DND-41 (cell line): Measurements from ENCODE around the gene CUBN.

ENCODE experiments used
- ATAC-seq: fragments of 200-7000 bp; cut with Tn5 transposase; 3 replicates; pipeline ENCODE4 v1.9.1; 2021; ENCODE audit warnings: low read depth; ENCODE audit not compliant: insufficient read depth
- DNase-seq: peaks from one replicate; pipeline ENCODE4 v3.0.0-alpha.2; 2020
- H2AFZ ChIP-seq: 2 replicates; pipeline ENCODE4 v1.6.0; 2012; ENCODE audit warnings: low read depth, low read length
- H3K27ac ChIP-seq: 2 replicates; pipeline ENCODE4 v1.5.1; 2012; ENCODE audit warnings: low read length, inconsistent platforms
- H3K27me3 ChIP-seq: fragments of 200-600 bp; sonication (generic); 2 replicates; pipeline ENCODE4 v1.6.0; 2012; ENCODE audit warnings: low read length, mild to moderate bottlenecking, inconsistent platforms; ENCODE audit not compliant: insufficient read depth, poor library complexity
- H3K36me3 ChIP-seq: 2 replicates; pipeline ENCODE4 v1.5.1; 2012; ENCODE audit warnings: low read length, inconsistent platforms; ENCODE audit not compliant: insufficient read depth
- H3K4me1 ChIP-seq: 2 replicates; pipeline ENCODE4 v1.5.1; 2012; ENCODE audit warnings: mild to moderate bottlenecking, low read length; ENCODE audit not compliant: insufficient read depth
- H3K4me2 ChIP-seq: 2 replicates; pipeline ENCODE4 v1.6.0; 2012; ENCODE audit warnings: mild to moderate bottlenecking, moderate library complexity, low read length, inconsistent platforms; ENCODE audit not compliant: insufficient read depth
- H3K4me3 ChIP-seq, 2 experiments: fragments of 200-600 bp in 1 of 2; shearing (Covaris generic) in 1 of 2; 2 replicates each; pipeline ENCODE4 v1.5.1; 2012 to 2016; ENCODE audit warnings: inconsistent platforms in 2 of 2, low read length in 2 of 2, mild to moderate bottlenecking in 2 of 2, low read depth in 1 of 2, moderate library complexity in 1 of 2
- H3K79me2 ChIP-seq: 2 replicates; pipeline ENCODE4 v1.6.0; 2012; ENCODE audit warnings: low read length, inconsistent platforms; ENCODE audit not compliant: insufficient read depth
- H3K9ac ChIP-seq: 2 replicates; pipeline ENCODE4 v1.6.0; 2012; ENCODE audit warnings: low read depth, mild to moderate bottlenecking, inconsistent platforms, low read length, moderate library complexity
- H3K9me3 ChIP-seq: 2 replicates; pipeline ENCODE4 v1.5.1; 2012; ENCODE audit warnings: low read length, moderate library complexity, mild to moderate bottlenecking, inconsistent platforms; ENCODE audit not compliant: insufficient read depth, severe bottlenecking
- H4K20me1 ChIP-seq: 2 replicates; pipeline ENCODE4 v1.6.0; 2012; ENCODE audit warnings: low read length; ENCODE audit not compliant: insufficient read depth
- EZH2 ChIP-seq: IDR thresholded peaks from 3 replicates; pipeline ENCODE4 v1.6.1; 2012; ENCODE audit warnings: borderline replicate concordance, low read depth, mild to moderate bottlenecking, moderate library complexity, low read length, inconsistent platforms; ENCODE audit not compliant: severe bottlenecking
- TF ChIP-seq, protein P1 (sequence below): IDR thresholded peaks from 2 replicates; pipeline ENCODE4 v1.5.1; 2012; ENCODE audit warnings: borderline replicate concordance, low read length, moderate library complexity, mild to moderate bottlenecking; ENCODE audit not compliant: poor library complexity, severe bottlenecking; ENCODE audit errors: extremely low read depth

The CUBN gene

DNA sequence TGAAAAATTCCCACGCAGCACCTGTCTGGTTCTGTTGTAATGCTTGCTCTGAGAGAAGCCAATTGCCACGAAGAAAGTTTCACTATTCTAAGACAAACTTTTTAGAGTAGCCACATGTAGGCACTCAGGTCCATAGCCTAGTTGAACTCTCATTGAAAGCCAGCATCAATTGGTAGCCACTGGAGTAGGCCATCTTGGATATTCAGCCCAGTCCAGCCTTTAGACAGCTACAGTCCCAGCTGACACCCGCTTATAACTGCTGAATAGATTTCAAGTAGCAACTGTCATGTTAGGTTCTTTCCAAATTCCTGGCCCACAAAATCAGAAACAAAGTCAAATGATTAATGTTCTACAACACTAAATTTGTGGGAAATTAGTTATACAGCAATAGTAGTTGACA lies 31.6 kb downstream of the CUBN start:
- Histone ChIP-seq H3K4me2 (no peak overlapping the region), H3K79me2 (no peaks in the 10 kb centered on the region), H3K9ac (no peak overlapping the region), H4K20me1 (no peaks in the 10 kb centered on the region), H3K9me3 (no peaks in the 10 kb centered on the region), H3K4me1 (no peaks in the 10 kb centered on the region), H3K27ac (no peak overlapping the region), H2AFZ (no peak overlapping the region), H3K27me3 (no peaks in the 10 kb centered on the region), H3K36me3 (no peaks in the 10 kb centered on the region), H3K4me3 (no peak overlapping the region)
- no peak for TF ChIP-seq EZH2
- TF ChIP-seq, protein P1, sequence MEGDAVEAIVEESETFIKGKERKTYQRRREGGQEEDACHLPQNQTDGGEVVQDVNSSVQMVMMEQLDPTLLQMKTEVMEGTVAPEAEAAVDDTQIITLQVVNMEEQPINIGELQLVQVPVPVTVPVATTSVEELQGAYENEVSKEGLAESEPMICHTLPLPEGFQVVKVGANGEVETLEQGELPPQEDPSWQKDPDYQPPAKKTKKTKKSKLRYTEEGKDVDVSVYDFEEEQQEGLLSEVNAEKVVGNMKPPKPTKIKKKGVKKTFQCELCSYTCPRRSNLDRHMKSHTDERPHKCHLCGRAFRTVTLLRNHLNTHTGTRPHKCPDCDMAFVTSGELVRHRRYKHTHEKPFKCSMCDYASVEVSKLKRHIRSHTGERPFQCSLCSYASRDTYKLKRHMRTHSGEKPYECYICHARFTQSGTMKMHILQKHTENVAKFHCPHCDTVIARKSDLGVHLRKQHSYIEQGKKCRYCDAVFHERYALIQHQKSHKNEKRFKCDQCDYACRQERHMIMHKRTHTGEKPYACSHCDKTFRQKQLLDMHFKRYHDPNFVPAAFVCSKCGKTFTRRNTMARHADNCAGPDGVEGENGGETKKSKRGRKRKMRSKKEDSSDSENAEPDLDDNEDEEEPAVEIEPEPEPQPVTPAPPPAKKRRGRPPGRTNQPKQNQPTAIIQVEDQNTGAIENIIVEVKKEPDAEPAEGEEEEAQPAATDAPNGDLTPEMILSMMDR, result no peak
- DNase-seq (no peak), ATAC-seq (no peak)

DNA sequence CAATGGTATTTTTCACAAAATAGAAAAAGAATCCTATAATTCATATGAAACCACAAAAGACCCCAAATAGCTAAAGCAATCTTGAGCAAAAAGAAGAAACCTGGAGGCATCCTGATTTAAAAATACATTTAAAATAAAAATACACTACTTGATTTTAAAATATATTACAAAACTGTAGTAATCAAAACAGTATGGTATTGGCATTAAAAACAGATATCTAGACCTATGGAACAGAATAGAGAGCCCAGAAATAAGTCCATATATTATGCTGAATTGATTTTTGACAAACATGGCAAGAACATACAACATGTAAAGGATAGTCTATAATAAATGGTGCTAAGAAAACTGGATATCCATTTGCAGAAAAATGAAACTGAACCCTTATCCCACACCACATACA lies 34.8 kb downstream of the CUBN start:
- H3K9ac ChIP-seq, result no peak overlapping the region
- H2AFZ ChIP-seq, result no peak overlapping the region
- H3K4me1 ChIP-seq, result no peaks in the 10 kb centered on the region
- no peaks in the 10 kb centered on the region for H3K36me3 ChIP-seq
- TF ChIP-seq, protein P1, result no peak
- no peak for TF ChIP-seq EZH2
- DNase-seq (no peak), ATAC-seq (no peak)
- no peaks in the 10 kb centered on the region for H3K9me3 ChIP-seq
- no peaks in the 10 kb centered on the region for H4K20me1 ChIP-seq
- H3K27ac ChIP-seq, result no peak overlapping the region
- no peaks in the 10 kb centered on the region for H3K79me2 ChIP-seq
- H3K4me2 ChIP-seq, result no peak overlapping the region
- no peaks in the 10 kb centered on the region for H3K27me3 ChIP-seq
- H3K4me3 ChIP-seq, result no peak overlapping the region

DNA sequence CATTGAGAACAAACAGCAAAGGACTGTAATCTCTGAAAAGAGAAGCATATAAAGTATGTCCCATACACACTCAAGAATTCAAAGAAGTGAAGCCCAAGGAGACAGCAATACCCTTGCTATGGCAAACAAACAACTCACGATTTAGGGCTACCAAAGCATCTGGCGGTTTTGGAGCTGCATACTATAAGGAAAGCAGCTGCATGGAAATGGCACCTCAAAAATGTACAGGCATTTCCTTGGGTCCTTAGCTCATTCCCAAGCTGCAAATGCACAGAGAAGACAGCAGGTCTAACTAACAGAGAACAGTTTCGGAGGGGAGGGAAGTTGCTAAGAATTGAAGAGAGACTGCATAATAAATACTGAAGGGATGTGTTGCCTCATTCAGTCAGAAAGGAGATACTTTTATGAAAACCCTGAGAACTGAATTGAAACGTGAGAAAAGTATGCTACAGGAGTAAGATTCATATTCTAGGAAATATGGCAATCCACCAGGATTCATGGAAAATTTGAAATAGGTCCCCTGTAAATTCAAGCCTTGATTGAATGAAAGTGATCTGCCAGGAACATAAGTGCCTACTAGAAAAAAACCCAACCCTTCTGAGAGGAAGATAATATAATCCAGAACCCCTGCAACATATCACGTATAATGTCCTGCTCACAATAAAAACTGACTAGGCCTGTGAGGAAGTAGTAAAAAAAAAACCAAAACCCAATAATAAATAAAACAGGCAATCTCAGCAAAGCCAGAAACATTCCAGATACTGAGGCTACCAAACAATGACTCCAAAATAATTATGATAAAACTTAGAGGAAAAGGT lies 36.4 kb downstream of the CUBN start:
- Histone ChIP-seq H3K9me3 (no peaks in the 10 kb centered on the region), H2AFZ (no peak overlapping the region), H3K36me3 (no peaks in the 10 kb centered on the region), H3K4me1 (no peaks in the 10 kb centered on the region), H3K79me2 (no peaks in the 10 kb centered on the region), H3K27ac (no peak overlapping the region), H3K4me2 (no peak overlapping the region), H3K27me3 (no peaks in the 10 kb centered on the region), H3K4me3 (no peak overlapping the region), H3K9ac (no peak overlapping the region), H4K20me1 (no peaks in the 10 kb centered on the region)
- ATAC-seq (no peak), DNase-seq (no peak)
- TF ChIP-seq EZH2, result no peak
- TF ChIP-seq, protein P1, result no peak
